Activated naive CD4-positive, alpha-beta T cell (primary cell): ENCODE measurements around the gene SIGLEC8.
"Not testable (repeated sequence)": the region's sequence is repeated elsewhere in the genome, so short reads cannot be mapped to it uniquely, and the experiment has no call there.

Experiments used
- DNase-seq, 4 experiments: peaks; one replicate each; lab custom pipeline; 2025; lab: John Stamatoyannopoulos, UW

Gene SIGLEC8

DNA sequence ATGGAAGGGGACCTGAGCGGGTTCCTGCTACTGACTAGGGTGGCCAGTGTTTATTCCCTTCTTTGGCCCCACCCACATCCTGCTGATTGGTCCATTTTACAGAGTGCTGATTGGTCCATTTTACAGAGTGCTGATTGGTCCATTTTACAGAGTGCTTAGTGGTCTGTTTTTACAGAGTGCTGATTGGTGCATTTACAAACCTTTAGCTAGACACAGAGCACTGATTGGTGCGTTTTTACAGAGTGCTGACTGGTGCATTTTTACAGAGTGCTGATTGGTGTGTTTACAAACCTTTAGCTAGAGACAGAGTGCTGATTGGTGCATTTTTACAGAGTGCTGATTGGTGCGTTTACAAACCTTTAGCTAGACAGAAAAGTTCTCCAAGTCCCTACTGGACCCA lies 10.7 kb downstream of the SIGLEC8 start:
- DNase-seq = not testable (repeated sequence)

DNA sequence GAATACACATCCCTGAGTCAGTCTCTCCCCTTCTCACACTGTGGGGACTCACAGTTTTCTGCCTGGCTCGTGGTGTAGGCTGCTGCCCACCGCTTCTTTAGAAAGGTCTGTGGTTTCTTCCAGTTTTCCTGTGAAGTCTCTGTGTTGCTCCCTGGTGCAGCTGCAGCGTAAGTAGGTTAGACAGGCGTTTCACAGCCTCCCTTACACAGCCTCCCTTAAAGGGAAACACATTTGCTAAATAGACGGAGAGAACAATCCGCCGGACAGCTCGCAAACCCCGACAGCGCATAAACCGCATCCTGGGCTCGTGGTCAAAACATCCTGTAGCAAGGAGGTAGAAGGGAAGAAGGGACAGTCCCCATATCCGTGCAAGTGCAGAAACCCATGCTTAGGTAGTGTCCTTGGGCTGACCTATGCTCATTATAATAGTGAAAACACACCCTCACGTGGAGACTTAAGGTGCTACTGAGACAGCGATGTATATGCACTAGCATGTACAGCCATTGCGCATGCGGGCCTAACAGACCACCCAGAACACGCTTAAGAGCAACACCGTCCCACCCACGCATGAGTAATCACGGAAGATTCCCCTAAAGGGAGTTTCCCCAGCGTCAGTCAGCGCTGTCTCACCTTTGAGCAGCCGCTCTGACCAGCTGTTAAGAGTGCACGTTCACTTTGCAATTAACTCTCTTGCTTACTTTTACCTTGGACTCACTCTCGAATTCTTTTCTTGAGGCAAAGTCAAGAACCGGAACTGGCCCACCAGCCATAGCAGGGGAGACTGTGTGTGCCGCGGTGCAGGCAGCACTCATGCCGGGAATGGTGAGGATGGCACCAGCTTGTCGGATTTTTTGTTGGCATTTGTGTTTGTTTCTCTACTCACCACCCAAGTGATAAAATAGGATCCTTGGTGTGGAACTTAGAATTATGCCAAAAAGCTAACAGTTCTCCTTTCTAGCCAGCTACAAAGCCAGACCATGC lies 16.6 kb downstream of the SIGLEC8 start:
- DNase-seq = peak; percentile 26 to 57 (median 40)

DNA sequence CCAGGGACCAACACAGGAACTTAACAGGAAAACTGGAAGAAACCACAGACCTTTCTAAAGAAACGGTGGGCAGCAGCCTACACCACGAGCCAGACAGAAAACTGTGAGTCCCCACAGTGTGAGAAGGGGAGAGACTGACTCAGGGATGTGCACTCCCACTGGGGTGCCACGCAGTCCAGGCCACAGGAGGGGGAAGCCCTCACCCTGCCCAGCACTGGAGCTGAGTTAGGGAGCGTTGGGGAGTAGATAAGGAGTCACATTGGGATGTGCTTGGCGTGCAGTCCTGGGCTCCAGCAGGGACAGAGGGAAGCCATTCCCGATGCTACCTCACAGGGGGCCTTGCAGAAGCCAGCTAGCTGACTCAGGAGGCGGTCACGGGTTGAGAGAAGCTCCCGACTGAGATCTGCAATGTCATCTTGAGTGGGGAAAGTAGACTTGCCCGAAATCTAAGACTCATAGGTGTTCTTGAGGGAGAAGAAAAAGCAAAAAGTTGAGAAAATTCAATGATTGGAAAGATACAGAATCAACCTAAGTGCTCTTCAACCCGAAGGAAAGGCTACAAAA lies 17.3 kb downstream of the SIGLEC8 start:
- DNase-seq = no peak

DNA sequence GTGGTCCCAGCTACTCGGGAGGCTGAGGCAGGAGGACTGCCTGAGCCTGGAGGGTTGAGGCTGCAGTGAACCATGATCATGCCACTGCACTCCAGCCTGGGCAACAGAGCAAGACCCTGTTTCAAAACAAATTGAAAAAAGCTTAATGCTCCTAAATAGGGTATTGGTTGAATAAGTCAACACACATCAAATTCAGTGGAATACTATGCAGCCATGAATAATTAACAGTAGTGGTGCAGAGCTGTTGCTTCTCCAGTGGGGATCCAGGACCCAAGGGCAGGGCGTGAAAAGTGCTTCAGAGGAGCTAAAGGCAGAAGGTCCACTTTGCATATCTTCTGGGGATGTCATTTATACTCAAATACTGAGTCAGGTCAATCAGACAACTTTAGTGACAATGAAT lies 18.2 kb downstream of the SIGLEC8 start:
- DNase-seq = no peak

DNA sequence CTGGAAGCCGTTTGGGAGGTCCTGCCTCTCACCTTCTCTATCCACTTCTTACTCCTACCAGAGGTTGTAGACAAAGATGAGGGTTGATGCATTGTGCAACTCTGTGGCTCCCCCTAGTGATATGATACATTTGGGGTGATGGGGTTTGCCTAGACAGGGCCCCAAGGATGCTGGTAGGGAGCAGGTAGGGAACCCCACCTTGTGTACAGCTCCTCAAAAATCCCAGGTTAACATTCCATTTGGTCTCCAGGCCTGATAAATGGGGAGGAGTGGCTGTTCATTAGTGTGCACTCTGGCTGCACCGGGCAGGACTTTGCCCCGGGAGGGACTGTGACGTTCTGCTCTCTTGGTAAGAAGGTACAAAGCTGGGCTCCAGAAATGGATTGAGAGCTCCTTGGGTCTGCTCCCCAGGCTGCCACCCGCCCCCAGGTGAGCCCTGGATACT lies 19.2 kb downstream of the SIGLEC8 start:
- DNase-seq = no peak

DNA sequence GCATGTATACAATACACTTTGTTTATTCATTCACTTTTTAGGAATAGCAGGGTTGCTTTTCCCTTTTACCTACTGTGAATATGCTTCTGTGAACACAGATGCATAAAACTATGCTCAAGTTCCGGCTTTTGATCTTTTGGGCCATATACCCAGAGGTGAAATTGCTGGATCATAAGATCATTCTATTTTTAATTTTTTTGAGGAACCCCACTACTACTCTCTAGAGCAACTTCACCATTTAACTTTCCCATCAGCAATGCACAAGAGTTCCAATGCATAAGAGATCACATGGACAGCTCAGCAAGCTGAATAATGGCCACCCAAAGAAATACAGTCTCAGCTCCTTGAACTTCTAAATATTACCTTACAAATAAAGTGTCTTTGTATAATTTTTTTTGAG lies 23.8 kb downstream of the SIGLEC8 start:
- DNase-seq = no peak

DNA sequence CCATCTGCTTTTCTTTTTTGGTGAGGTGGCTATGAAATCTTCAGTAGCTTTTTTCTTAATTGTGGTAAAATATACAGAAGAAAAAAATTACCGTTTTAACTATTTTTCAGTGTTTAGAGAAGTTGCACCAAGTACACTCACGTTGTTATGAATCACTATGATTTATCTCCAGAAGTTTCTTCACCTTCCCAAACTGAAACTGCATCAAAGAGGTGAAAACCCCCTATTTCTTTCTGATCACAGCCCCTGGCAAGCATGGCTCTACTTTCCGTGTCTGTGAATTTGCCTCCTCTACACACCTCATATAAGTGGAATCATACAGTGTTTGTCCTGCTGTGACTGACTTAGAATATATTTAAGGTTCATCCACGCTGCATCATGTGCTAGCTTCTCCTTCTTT lies 25.2 kb downstream of the SIGLEC8 start:
- DNase-seq = no peak

DNA sequence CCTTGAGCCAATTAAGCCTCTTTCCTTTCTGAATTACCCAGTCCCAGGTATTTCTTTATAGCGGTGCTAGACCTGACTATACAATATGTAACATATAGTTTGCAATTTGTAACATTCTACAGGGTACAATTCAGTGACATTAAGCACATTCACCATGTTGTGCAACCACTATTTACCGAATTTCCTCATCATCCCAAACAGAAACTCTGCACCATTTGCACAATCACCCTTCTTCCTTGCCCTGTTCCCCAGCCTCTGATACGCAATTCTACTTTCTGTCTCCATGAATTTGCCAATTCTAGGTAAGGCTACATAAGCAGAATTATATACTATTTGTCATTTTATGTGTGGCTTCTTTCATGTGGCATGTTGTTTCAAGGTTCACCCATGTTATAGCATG lies 27.1 kb downstream of the SIGLEC8 start:
- DNase-seq = no peak

DNA sequence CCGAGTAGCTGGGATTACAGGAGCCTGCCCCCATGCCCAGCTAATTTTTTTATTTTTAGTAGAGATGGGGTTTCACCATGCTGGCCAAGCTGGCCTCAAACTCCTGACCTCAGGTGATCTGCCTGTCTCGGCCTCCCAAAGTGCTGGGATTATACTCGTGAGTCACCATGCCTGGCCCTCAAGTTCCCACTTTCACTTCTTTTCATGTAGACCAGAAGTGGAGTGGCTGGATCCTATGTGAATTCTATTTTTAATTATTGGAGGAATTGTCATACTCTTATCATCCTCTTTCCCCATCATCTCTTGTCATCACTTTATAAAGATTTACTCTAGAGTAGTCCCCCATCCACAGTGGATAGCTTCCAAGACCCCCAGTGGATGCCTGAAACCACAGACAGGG lies 28.0 kb downstream of the SIGLEC8 start:
- no peak for DNase-seq

DNA sequence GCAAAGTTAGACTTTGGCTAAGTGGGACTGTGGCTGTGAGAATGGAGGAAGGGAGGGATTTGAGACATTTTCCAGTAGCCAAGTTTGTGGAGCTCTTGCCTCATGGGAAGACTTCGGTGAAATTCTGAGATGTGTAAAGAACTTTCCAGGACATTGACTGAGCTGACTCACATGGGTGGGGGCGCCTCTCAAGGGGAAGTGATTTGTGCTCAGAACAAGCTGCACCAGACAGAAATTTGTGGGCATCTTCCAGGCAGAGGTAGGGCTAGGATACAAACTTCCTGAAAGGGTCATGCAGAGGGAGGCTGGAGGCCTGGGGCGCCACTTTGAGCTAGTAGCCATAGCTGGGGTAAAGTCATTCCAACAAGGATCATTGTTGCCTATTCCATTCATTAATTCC lies 31.1 kb downstream of the SIGLEC8 start:
- no peak for DNase-seq

DNA sequence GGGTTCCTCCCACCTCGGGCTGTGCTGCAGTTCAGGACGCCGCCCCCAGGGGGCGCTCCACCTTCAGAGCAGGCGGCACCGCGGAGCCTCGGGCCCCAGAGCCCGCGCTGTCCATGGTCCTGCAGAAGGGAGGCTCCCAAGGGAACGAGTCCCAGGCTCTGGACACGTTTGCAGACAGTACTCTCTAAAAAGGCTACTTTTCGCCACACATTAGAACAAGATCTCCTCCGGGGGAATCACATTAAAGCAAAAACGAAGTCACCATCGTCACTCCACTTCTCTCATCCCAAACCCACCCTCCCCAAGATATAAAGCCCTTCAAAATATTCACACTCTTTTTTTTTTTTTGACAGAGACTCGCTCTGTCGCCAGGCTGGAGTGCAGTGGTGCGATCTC lies 36.2 kb downstream of the SIGLEC8 start:
- peak; percentile 73 to 92 (median 76) for DNase-seq

DNA sequence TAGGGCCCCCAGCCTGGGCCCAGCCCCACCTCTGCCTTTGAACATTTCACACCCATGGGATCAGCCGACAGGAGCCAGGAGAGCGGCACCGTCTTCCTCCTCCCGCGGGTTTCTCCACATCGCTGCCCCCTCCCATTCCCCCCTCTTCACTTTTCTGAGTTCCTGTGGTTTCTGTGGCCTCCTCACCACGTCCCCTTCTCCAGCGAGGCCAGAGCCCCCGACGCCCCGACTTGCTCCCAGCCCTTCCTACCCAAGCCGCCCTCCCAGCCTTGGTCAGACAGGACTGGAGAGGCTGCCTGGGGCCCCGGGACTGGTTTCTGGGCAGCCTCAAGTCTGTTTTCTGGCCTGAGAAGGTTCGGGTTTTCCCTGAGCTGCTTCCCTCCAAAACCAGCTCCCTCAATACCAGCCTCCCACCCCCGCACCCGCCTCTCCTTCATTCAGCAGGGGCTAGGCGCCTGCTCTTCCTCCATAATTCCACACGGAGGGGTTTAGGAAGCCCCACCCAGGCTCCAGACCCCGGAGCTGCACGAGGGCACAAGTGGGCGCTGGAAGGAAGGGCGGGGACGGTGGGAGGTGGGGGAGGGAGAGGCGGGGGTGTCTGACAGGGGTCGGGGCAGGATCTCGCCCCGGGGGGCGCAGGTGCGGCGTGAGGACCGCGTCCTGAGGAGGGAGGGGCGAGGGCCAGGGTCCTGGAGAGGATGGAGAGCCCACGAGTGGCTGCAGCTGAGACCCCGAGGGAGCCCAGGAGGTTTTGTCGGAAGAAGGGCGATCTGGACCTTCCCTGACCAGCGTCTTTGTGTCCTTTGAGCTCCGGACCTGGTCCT lies 36.8 kb downstream of the SIGLEC8 start:
- DNase-seq = no peak

DNA sequence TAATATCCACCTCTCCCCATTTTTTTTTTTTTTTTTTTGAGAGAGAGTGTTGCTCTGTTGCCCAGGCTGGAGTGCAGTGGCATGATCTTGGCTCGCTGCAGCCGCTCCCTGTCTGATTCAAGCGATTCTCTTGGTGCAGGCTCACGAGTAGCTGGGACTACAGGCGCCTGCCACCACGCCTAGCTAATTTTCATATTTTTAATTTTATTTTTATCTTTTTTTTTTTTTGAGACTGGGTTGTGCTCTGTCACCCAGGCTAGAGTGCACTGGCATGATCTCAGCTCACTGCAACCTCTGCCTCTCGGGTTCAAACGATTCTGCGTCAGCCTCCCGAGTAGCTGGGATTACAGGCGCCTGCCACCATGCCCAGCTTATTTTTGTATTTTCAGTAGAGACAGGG lies 37.7 kb downstream of the SIGLEC8 start:
- not testable (repeated sequence) for DNase-seq

DNA sequence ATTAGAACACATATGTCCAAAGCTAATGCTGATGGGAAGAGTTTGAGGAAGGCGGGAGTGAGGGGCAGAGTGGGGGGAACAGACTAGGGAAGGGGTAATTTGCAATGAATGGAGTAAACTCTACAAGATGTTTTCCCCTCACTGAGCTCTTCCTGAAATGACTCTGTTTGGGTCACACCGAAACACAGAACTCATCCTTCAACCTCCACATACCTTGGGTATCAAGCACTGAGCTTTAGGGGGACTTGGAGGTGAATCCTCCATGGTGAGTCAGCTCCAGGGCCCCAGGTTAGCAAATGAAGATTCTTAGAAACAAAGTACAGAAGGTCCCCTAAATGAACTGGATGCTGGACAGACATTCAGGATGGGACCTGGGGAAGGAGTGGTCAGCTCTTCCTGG lies 39.5 kb downstream of the SIGLEC8 start:
- no peak for DNase-seq

DNA sequence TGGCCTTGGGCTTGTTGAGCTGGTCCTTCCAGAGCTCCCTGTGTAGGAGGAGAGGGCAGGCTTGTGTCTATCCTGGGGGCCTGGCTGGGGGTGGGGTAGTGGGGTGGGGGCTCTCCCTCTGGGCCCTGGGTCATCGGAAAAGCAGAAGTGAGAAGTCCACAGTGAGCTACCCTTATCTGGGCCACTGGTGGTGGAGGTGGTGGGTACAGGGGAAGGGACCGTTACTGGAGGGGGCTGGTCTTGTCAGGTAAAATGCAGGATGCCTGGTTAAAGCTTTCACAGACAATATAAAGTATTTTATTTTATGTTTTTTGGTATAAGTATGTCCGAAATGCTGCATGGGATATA lies 40.5 kb downstream of the SIGLEC8 start:
- no peak for DNase-seq

DNA sequence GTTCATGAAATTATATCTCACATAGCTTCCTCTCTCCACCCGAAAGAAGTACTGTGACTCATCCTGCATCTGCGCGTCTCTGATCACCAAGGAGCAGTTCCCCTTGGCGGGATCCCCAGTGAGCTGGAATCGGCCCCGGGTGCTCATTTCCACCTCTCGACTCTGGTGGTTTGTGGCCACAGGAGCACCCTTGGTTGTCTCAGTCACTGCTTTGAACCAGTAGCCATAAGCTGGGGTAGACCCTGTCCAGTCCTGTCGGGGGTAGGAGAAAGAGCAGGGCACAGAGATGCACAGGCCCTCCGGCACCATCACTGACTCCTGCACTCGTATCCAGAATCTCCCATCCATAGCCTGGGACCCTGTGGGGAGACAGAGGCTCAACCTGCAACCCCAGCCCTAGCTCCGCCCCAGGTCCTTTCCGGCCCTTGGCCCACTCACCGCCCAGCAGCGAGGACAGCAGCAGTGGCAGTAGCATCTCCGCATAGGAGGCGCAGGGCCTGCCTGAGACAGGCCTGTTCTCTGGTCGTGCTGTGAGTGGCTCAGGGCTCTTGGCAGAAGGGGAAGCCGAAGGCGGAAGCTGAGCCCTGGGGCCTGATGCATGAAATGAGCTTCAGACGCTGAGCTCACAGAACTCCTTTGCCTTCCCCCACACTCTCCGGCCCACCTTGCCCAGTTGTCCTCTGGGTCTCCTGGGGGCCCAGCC lies 41.0 kb downstream of the SIGLEC8 start, which contains the start of gene SIGLEC10:
SIGLEC10 (minus strand) TSS at position 536 of the 703 bp plus-strand sequence; CDS start at position 475, 61 bp downstream.
- no peak for DNase-seq

DNA sequence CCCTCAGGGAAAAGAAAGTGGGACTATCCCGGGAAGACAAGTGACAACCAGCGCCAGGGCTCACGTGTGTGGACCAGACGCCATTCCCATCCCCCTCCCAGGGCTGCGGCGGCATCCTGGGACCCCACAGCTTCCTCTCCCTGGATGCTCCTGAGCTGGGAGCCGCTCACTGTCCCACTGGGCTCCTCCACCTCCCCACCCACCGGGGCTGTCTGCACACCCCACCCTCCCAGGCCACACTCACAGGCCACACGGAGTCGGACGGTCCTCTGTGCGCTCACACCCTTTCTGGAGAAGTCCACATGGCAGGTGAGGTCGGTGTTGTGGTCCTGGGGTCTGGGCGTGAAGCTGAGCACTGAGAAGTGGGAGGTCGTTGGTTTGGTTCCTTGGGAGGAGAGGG lies 41.8 kb downstream of the SIGLEC8 start:
- not testable (repeated sequence) for DNase-seq

DNA sequence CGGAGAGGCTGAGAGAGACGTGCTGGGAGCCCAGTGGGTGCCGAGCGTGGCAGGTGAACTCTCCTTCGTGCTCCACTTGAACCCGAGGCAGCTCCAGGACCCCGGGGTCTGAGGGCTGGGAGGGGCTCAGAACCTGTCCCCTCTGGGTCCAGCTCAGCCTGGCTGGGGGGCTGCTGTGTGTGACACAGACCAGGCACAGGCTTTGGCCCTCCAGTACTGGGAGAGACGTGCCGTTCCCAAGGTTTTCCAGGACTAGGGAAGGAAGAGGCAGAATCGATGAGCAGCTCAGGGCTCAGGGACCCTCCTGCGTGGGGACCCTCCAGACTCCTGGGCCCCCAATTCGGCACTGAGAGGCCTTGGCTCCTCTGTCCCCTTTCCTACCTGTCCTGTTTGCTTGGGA lies 43.1 kb downstream of the SIGLEC8 start:
- no peak for DNase-seq

DNA sequence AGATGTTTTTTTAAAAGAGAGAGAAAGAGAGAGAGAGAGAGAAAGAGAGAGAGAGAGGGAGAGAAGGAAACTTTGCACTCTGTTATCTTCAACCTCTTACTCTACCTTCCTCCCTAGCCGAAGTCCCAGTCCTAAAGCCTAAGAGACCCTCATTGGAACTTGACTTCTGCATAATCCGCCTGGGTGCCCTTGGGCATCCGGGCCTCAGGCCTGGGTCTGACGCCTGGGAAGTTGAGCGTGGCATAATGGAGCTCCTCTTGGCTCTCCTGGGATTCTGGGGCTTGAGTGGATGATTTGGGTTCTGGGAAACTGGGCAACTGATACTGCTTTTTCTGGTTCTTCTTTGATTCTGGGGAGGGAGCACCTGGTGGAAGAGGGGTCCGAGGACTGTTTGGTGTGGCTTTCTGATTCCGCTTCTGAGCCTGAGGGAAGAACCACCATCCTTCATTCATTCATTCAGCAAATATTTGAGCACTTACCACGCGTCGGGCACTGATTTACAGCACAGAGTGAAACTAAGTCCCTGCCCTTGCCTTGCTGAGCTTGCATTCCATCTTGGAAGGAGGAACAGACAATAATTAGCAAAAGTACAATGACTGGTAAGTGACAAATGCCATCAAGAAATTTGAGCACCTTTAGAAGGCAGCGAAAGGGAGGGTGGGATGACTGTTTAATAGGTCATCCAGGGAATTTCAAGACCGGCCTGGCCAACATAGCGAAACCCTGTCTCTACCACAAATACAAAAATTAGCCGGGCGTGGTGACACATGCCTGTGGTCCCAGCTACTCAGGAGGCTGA lies 47.1 kb downstream of the SIGLEC8 start:
- no peak for DNase-seq

DNA sequence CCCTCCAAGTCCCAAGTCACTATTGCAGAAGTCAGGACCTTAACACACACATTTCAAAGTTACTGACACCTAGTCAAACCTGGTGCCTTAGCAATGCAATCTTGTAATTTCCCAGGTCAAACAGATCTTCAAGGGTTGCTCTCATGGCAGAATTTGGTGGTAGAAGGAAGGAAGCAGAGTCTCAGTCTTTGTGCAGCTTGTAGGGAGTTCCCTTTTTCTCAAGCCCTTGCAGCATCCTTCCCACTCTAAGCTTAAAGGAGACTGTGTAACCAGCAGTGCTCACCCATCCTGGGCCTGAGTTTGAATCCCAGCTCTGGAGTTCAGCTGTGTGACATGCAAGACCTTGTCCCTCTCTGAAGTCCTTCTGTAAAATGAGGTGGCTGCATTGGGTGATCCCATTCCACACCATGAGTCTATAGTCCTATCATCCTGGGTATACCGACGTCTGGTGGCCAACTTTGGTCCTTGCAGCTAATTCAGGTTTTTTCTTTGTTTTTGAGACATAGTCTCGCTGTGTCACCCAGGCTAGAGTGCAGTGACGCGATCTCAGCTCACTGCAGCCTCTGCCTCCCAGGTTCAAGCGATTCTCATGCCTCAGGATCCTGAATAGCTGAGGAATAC lies 50.6 kb downstream of the SIGLEC8 start:
- DNase-seq = no peak

DNA sequence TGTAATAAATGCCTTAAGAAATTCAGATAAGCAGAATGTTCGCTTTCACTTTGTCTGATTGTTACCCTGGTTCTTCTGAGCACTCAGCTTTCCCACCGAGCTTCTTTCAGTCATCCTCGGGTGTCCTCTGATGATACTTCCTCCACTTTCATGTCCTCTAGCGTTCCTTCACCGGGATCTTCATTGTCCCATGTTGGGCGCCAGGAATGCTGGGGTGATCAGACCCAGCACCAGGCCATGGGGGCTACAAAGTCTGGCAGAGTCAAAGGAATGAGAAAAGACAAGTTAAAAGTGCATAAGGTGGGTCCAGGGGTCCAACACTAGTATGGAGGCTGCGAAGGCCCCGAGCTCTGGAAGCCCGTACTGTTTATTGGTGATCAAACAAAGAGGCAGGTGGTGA lies 56.1 kb downstream of the SIGLEC8 start:
- no peak for DNase-seq
